ENCODE measurements around the gene FBXW4. TPM values are rescaled to one million over a fixed set of nuclear protein-coding genes. Genes with fewer than 3 reads are reported as not detected.

FBXW4 gene
- total RNA-seq, 1 donor from 2014 or later = 36.0 TPM

Small RNA genes lying within 50 kb of the gene (microRNA-seq; reads per million reads assigned to microRNA genes)
- gene MIR3158-1 (ENCODE audit: unreplicated experiment) (not detected), gene MIR3158-2 (ENCODE audit: unreplicated experiment) (not detected)

Other genes with a start within 250 kb of the FBXW4 start
- gene POLL, start 106.9 kb downstream of the FBXW4 start, total RNA-seq (ENCODE audit: unreplicated experiment) = 44.8 TPM
- 16.7 TPM for gene DPCD, start 106.8 kb downstream of the FBXW4 start, total RNA-seq (ENCODE audit: unreplicated experiment)
- gene FGF8, start 80.9 kb upstream of the FBXW4 start, total RNA-seq (ENCODE audit: unreplicated experiment) = 1.1 TPM
- gene NPM3, start 88.3 kb upstream of the FBXW4 start, total RNA-seq (ENCODE audit: unreplicated experiment) = 54.7 TPM
- 115 TPM for gene OGA, start 123.3 kb upstream of the FBXW4 start, total RNA-seq (ENCODE audit: unreplicated experiment)
- 7.7 TPM for gene KCNIP2, start 148.6 kb upstream of the FBXW4 start, total RNA-seq (ENCODE audit: unreplicated experiment)

All from endothelial cell (in vitro differentiated cells).